HFF-Myc (cell line): Measurements from ENCODE around the gene SMG6.

Experiments used
- DNase-seq: peaks from one replicate; pipeline ENCODE4 v3.0.0-alpha.2; 2011; ENCODE audit warnings: low read depth; ENCODE audit errors: extremely low read depth
- H3K4me3 ChIP-seq: replicated peaks from 2 replicates; pipeline ENCODE4 v1.5.1; 2011; ENCODE audit warnings: low read depth, mild to moderate bottlenecking, control low read depth, low read length
- TF ChIP-seq, protein P1 (sequence below): IDR thresholded peaks from 2 replicates; pipeline ENCODE4 v1.5.1; 2012; ENCODE audit warnings: mild to moderate bottlenecking, low read depth, low read length, control low read depth; ENCODE audit errors: missing control alignments

The SMG6 gene

DNA sequence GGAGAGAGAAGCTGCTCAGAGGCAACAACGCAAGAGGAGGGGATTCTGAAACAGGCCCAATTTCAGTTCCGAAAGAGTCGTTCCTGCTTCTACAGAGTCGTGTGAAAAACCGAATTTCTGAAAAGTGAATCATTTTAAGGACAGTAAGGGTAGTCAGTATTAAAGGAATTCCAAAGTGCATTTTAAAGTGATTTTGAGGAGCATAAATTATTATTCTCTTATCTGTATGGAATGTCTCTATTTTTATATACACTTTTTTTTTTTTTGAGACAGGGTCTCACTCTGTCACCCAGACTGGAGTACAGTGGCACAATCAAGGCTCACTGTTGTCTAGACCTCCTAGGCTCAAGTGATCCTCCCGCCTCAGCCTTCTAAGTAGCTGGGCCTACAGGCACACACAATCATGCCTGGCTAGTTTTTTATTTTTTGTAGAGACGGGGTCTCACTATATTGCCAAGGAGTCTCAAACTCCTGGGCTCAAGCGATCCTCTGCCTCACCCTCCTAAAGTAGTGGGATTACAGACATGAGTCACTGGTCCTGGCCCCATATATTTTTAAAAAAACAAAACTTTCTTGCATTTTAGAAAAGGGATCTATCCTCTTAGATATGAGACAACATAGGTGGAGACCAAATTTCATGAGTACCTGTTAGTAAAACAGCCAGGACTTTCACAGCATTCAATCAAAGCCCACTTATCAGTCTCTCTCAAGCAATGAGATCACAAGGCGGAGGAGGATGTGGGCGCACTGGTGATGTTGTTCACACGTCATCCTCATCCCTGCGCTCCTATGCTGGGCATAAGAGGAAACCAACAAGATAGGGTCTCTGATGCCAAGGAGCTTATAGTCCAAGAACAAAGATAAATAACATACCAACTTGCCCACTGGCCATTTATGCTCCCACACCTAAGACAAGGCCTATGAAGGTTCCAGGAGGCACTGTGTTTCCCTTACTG is 53.2 kb downstream of the SMG6 start:
- no peak for DNase-seq
- TF ChIP-seq, protein P1, sequence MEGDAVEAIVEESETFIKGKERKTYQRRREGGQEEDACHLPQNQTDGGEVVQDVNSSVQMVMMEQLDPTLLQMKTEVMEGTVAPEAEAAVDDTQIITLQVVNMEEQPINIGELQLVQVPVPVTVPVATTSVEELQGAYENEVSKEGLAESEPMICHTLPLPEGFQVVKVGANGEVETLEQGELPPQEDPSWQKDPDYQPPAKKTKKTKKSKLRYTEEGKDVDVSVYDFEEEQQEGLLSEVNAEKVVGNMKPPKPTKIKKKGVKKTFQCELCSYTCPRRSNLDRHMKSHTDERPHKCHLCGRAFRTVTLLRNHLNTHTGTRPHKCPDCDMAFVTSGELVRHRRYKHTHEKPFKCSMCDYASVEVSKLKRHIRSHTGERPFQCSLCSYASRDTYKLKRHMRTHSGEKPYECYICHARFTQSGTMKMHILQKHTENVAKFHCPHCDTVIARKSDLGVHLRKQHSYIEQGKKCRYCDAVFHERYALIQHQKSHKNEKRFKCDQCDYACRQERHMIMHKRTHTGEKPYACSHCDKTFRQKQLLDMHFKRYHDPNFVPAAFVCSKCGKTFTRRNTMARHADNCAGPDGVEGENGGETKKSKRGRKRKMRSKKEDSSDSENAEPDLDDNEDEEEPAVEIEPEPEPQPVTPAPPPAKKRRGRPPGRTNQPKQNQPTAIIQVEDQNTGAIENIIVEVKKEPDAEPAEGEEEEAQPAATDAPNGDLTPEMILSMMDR, result no peak
- H3K4me3 ChIP-seq, result no peak overlapping the region

DNA sequence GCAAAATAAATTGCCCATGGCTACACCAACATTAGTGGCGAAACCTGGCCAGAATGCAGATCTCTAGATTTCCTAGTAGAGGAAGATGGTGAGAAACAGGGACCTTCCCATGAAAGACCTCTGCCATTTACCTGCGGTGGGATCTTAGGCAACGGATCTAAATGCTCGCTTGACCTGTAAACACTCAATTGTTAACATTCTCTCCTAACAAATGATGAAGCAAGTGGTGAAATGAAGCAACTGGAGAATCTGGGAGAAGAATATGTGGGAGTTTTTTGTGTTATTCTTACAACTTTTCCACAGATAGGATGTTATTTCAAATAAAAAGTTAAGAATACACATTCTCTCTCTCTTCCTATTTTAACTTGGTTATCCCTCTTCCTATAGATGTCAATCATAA is 56.6 kb downstream of the SMG6 start:
- TF ChIP-seq, protein P1, result no peak
- no peak for DNase-seq
- H3K4me3 ChIP-seq, result no peak overlapping the region

DNA sequence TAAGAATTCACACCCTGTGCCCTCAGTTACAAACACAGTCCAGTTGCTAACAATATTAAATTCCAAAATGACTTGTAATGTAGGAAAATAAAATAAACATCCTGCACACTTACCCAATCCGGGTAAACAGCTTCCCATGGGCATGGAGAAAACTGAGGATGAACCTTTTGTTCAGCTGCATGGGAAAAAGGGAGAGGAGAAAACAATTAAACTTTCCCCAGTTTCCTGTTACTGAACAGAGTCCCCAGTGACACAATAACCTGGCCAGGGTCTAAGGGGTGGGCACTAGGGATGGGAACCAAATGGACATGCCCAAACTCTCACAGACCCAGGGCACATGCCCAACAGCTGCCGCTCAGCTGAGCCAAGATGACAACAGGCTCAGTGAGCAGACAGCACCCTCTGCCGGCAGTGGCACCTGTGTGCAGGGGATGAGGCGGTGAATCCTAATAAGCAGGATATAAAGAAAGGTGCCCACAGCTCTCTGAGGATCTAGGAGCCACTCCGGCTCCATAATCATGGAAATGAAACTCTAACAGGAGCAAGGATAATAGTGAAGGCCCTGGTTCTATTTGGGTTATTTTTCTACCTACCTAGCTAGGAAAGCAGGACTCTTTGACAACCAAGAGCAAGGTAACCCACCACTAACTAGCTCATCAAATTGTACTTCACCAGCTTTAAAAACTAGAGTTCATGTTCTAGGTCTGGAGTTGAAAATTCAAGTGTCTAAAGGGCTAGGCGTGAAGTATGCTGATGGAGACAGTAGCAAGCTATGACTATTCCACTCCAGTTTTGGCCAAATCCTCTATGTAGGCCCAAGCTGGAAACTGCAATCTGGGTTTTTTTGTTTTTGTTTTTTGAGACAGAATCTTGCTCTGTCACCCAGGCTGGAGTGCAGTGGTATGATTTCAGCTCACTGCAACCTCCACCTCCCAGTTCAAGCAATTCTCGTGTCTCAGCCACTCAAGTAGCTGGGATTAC is 58.8 kb downstream of the SMG6 start:
- peak overlapping the region; percentile 27 for H3K4me3 ChIP-seq
- TF ChIP-seq, protein P1, result peak; percentile 98
- peak; percentile 89 for DNase-seq

DNA sequence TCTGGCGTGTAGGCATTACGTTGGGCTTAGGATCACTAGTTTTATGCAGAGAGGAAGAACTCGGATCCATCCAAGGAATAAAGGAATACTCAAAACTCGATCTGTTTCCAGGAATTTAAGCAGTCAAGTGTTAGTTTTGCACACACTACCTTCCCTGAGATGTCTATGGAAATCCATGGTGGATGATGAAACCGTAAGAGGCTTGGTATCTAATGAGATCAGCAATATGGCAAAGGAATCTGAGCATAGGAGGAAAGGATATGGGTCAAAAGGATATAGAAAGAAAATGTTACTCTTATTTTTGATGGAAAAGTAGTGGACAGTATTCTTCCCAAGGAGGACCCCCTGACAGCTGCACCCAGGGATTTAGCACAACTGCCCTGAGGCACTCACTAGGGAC is 59.6 kb downstream of the SMG6 start:
- TF ChIP-seq, protein P1, result no peak
- H3K4me3 ChIP-seq, result peak overlapping the region; percentile 27
- no peak for DNase-seq

DNA sequence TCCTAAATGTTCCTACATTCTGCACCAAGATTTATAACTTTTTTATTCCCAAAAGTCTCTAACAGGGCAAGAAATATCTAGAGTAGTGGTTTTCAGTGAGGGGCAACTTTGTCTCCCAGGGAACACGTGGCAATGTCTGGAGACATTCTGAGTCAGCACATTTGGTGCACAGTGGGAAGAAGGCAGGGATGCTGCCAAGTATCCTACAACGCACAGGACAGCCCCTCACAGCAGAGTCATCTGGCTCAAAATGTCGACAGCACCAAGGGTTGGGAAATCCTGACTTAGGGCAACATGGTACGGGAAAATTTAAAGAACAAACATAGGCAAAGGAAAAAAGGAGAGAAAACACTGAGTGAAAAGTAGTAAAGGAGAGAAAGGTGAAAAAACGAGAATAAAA is 61.8 kb downstream of the SMG6 start:
- no peak for DNase-seq
- TF ChIP-seq, protein P1, result no peak
- H3K4me3 ChIP-seq, result no peak overlapping the region

DNA sequence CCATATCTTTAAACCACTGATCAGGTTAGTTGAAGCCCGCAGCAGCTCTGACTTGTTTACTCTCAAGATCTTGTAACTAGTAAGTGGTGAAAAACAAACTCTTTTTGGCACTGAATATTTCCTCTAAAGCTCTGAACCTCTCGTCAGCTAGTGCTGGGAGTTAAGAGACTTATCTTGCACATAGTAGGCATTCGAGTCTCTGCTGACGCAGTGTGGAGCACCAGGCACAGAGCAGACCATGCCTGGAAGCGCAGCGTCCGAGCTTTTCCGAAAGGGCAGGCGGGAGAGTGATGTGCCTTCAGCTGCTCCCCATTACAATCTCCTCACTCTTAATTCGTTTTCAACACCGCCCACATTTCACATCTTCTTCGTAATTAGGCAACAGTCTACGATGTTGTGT is 63.0 kb downstream of the SMG6 start:
- TF ChIP-seq, protein P1, result no peak
- DNase-seq, result no peak
- H3K4me3 ChIP-seq, result peak overlapping the region; percentile 9; the same call in 1 of the 2 replicates
